Colonic mucosa (tissue), 4 donors: ENCODE results near the gene RRAS2. TPM values are rescaled to one million over a fixed set of nuclear protein-coding genes. Genes with fewer than 3 reads are reported as not detected.

Experiments used
- DNase-seq: peaks from one replicate; pipeline ENCODE4 v3.0.0-alpha.2; 2020
- H3K27ac ChIP-seq: fragments of 200-600 bp; one replicate; pipeline ENCODE4 v1.8.0; 2021
- H3K27me3 ChIP-seq: fragments of 200-600 bp; one replicate; pipeline ENCODE4 v1.8.0; 2021
- H3K36me3 ChIP-seq: fragments of 200-600 bp; one replicate; pipeline ENCODE4 v1.8.0; 2021
- H3K4me1 ChIP-seq: fragments of 200-600 bp; one replicate; pipeline ENCODE4 v1.8.0; 2021; ENCODE audit warnings: mild to moderate bottlenecking
- H3K4me3 ChIP-seq: fragments of 200-600 bp; one replicate; pipeline ENCODE4 v1.8.0; 2021
- H3K9ac ChIP-seq, 2 donors: one replicate each; pipeline ENCODE4 v1.7.0; 2013; ENCODE audit warnings: control low read depth in 2 of 2, low read depth in 2 of 2, low read length in 2 of 2
- H3K9me3 ChIP-seq: fragments of 200-600 bp; one replicate; pipeline ENCODE4 v1.8.0; 2021
- intact Hi-C: fragments of 100-400 bp; cut with DNase I; formaldehyde crosslinking; loops from one replicate; pipeline ENCODE4 v1.14.1; 2022
- total RNA-seq, 2 donors: library from RNA; stranded (reverse); fragmentation: NEBNext Ultra II Directional in 1 of 2; extraction: Animal tissue kit (Norgen Biotek cat#: 25700) in 1 of 2; gene quantifications; one replicate each; pipeline ENCODE4 v1.2.1, GENCODE V29; 2021
- TF ChIP-seq, protein P1 (sequence below): fragments of 200-600 bp; IDR thresholded peaks from one replicate; pipeline ENCODE4 v1.8.0; 2022; ENCODE audit warnings: antibody characterized with exemption, mild to moderate bottlenecking
- donor health status: healthy.
- donor health status: DM: no; HTN: no; CAD: no.
- donor health status: DM: no; HTN: no; CAD: no.

RRAS2 gene
- total RNA-seq, 2 donors from 2014 or later: 26.9 to 44.0 TPM

DNA sequence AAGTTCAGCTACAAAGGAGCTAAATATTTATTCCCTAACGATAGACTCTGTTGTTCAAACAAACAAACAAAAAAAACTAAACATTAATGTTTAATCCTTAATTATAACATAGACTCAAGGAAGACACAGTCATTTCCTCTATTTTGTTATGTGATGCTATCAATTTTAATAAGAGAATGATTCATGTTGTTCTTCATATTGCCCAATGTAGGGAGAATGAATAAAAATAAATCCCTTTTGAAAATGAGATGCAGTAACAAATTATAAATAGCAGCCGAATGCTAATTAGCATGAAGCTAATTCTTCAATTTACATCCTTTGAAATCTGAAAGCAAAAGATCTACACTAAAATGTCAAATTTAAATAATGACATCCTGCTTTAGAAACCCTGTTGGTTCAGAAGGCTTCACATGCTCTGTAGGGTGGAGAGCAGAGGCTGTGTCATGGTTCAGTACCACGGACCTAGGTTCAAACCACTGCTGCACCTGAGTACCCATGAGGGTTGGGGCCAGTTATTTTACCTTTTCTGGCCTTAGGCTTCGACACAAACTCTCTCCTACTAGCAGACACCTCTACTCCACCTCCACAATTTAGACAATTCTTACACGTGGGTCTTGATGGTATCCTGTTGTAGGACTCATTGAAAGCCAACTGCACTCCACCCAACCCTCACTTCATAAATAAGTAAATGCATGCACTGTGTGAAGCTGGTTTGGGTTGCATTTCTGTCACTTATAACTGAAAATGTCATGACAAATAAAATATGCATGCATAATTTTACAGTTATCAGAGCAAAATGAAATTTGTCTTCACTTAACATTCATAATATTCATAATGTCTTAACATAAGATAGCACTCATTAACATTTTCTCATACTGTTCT, 89.0 kb downstream of the RRAS2 start:
- TF ChIP-seq, protein P1, sequence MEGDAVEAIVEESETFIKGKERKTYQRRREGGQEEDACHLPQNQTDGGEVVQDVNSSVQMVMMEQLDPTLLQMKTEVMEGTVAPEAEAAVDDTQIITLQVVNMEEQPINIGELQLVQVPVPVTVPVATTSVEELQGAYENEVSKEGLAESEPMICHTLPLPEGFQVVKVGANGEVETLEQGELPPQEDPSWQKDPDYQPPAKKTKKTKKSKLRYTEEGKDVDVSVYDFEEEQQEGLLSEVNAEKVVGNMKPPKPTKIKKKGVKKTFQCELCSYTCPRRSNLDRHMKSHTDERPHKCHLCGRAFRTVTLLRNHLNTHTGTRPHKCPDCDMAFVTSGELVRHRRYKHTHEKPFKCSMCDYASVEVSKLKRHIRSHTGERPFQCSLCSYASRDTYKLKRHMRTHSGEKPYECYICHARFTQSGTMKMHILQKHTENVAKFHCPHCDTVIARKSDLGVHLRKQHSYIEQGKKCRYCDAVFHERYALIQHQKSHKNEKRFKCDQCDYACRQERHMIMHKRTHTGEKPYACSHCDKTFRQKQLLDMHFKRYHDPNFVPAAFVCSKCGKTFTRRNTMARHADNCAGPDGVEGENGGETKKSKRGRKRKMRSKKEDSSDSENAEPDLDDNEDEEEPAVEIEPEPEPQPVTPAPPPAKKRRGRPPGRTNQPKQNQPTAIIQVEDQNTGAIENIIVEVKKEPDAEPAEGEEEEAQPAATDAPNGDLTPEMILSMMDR: no peak
- Histone ChIP-seq H3K9ac (no peak overlapping the region), H3K9me3 (no peaks in the 10 kb centered on the region), H3K27me3 (no peaks in the 10 kb centered on the region), H3K27ac (no peak overlapping the region), H3K36me3 (no peaks in the 10 kb centered on the region), H3K4me3 (no peak overlapping the region), H3K4me1 (peaks cover 4% of the 10 kb centered on the region)
- intact Hi-C loops: no loop called here
- no peak for DNase-seq

DNA sequence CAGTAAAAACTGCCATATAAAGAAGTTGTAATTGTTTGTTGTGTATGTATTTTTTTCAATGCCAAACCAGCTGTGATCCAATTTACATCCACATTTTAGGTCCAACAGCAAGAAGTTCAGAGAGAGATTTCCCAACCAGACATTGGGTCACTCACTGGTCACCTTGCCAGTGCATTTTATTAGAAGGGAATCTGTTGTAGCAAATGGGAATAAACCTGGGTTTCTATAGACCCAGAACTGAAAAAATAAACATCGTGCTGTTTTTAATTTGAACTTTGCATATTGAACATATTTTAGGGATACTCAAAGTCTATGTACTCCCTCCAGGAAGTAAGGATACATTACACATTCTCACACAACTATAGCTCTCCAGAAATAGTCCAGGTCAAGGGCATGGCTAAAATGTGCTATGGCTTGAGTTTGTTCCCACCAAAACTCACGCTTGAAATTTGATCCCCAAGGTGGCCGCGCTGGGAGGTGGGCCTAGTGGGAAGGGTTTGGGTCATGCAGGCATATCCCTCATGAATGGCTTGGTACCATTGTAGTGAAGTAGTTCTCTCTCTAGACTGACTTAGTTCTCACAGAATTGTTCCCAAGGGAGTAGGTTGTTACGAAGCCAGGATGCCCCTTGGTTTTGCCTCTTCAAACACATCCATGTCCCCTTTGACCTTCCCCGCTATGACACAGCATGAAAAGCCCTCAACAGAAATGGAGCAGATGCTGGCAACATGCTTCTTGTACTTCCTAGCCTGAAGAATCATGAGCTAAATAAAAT, 90.9 kb downstream of the RRAS2 start:
- H3K9me3 ChIP-seq: no peaks in the 10 kb centered on the region
- H3K4me3 ChIP-seq: no peak overlapping the region
- H3K36me3 ChIP-seq: no peaks in the 10 kb centered on the region
- no peaks in the 10 kb centered on the region for H3K27me3 ChIP-seq
- DNase-seq: no peak
- intact Hi-C loops: no loop called here
- TF ChIP-seq, protein P1: no peak
- H3K9ac ChIP-seq: no peak overlapping the region
- peaks cover 4% of the 10 kb centered on the region for H3K4me1 ChIP-seq
- H3K27ac ChIP-seq: no peak overlapping the region

DNA sequence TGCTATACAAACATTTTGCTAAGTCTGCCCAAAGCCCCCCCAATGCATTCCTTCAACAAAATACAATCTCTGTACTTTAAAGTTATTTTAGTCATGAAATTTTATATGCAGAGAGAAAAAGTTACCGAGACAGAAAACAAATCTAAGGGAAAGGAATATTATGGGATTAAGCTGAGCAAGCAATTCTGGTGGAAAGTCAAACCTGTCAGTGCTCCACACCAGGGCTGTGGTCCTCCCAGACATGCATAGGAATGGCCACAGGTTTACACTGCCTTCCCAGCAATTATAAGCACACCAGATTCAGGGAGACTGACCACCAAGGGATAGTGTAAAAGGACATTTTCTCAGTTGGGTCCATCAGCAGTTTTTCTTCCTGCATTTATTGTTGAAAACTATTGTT, 92.4 kb downstream of the RRAS2 start:
- Histone ChIP-seq H3K4me3 (no peak overlapping the region), H3K9me3 (no peaks in the 10 kb centered on the region), H3K36me3 (no peaks in the 10 kb centered on the region), H3K4me1 (no peaks in the 10 kb centered on the region), H3K27me3 (no peaks in the 10 kb centered on the region), H3K9ac (no peak overlapping the region), H3K27ac (no peak overlapping the region)
- intact Hi-C loops: no loop called here
- DNase-seq: no peak
- TF ChIP-seq, protein P1: no peak

DNA sequence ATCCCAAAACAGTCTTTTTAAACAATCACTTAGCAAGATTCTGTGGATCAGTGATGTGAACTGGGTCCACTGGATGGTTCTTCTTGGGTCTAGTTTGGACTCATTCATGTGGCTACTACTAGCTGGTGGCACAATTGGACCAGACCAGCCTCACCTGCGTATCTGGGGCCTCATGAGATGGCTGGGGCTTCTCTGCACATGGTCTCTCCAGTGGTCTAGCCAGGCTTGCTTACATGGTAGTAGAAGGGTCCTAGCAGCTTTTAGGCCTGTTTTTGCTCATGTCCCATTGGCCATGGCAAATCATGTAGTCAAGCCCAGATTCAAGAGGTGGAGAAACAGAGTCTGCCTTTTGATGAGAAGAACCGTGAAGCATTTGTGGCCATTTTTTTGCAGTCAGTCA, 94.0 kb downstream of the RRAS2 start:
- DNase-seq: no peak
- no peaks in the 10 kb centered on the region for H3K9me3 ChIP-seq
- H3K36me3 ChIP-seq: no peaks in the 10 kb centered on the region
- no peak overlapping the region for H3K4me3 ChIP-seq
- intact Hi-C loops: no loop called here
- H3K9ac ChIP-seq: no peak overlapping the region
- H3K4me1 ChIP-seq: no peaks in the 10 kb centered on the region
- H3K27me3 ChIP-seq: no peaks in the 10 kb centered on the region
- H3K27ac ChIP-seq: no peak overlapping the region
- TF ChIP-seq, protein P1: no peak

DNA sequence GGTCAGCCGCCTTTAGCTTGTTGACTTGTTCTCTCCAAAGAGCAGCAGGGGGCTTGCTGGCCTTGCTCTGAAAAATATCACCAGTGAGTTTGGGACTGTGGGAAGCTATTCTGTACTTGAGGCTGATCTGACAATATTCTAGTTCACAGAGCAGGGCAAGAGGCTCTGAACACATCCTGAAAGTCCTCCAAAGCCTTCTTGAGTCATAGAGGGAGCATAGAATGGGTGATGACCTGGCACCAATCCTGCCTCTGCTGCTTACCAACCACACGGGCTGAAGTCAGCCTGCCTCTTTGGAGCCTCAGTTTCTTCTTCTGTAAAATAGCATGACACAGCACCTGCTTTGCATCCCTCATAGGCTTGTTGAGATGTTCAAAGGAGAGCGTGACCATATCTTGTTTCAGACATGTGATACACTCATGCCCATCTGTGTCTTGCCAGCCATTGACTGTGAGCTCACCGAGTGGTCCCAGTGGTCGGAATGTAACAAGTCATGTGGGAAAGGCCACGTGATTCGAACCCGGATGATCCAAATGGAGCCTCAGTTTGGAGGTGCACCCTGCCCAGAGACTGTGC, 96.6 kb downstream of the RRAS2 start:
- H3K27ac ChIP-seq: no peak overlapping the region
- no peaks in the 10 kb centered on the region for H3K27me3 ChIP-seq
- H3K4me3 ChIP-seq: no peak overlapping the region
- no peaks in the 10 kb centered on the region for H3K36me3 ChIP-seq
- TF ChIP-seq, protein P1: no peak
- DNase-seq: no peak
- H3K9me3 ChIP-seq: no peaks in the 10 kb centered on the region
- intact Hi-C loops: no loop called here
- H3K9ac ChIP-seq: no peak overlapping the region
- H3K4me1 ChIP-seq: peaks cover 6% of the 10 kb centered on the region
